B cell (primary cell): ENCODE measurements around the gene VIT.

Source experiments
- CTCF ChIP-seq: fragments of 200-600 bp; IDR thresholded peaks from one replicate; pipeline ENCODE4 v1.8.0; 2022; ENCODE audit warnings: antibody characterized with exemption, mild to moderate bottlenecking
- EZH2 ChIP-seq: IDR thresholded peaks from 2 replicates; pipeline ENCODE4 v1.6.1; 2012; ENCODE audit warnings: borderline replicate concordance, low read depth, mild to moderate bottlenecking, moderate library complexity, low read length; ENCODE audit not compliant: insufficient read depth, poor library complexity, severe bottlenecking

GRCh38 chr2:36783246-36783645, 86.7 kb downstream of the VIT start:
- no peak for TF ChIP-seq CTCF
- no peak for TF ChIP-seq EZH2
